Upper lobe of right lung (tissue), 1 donor: Measurements from ENCODE around the gene SETD1A. TPM values are rescaled to one million over a fixed set of nuclear protein-coding genes. Genes with fewer than 3 reads are reported as not detected.
A peak's percentile ranks its signal among the peaks of the same experiment; 100 is the strongest.

Source experiments
- ATAC-seq: fragments of 200-7000 bp; cut with Tn5 transposase; one replicate; pipeline ENCODE4 v1.9.1; 2020; ENCODE audit warnings: mild to moderate bottlenecking, moderate library complexity
- DNase-seq: peaks from one replicate; pipeline ENCODE4 v3.0.0-alpha.2; 2020
- H3K27ac ChIP-seq: fragments of 200-600 bp; one replicate; pipeline ENCODE4 v1.8.0; 2022
- H3K27me3 ChIP-seq: fragments of 200-600 bp; one replicate; pipeline ENCODE4 v1.8.0; 2022; ENCODE audit warnings: mild to moderate bottlenecking
- H3K36me3 ChIP-seq: fragments of 200-600 bp; one replicate; pipeline ENCODE4 v1.8.0; 2022
- H3K4me1 ChIP-seq: fragments of 200-600 bp; one replicate; pipeline ENCODE4 v1.8.0; 2022
- H3K4me3 ChIP-seq: fragments of 200-600 bp; one replicate; pipeline ENCODE4 v1.8.0; 2022; ENCODE audit warnings: mild to moderate bottlenecking
- H3K9me3 ChIP-seq: fragments of 200-600 bp; one replicate; pipeline ENCODE4 v1.8.0; 2022
- intact Hi-C: fragments of 100-400 bp; cut with DNase I; formaldehyde crosslinking; loops from one replicate; pipeline ENCODE4 v1.11.0; 2022
- total RNA-seq: library from RNA; stranded (reverse); fragmentation: NEBNext Ultra II Directional; extraction: Animal tissue kit (Norgen Biotek cat#: 25700); gene quantifications from one replicate; pipeline ENCODE4 v1.2.1, GENCODE V29; 2021
- TF ChIP-seq, protein P1 (sequence below): fragments of 200-600 bp; IDR thresholded peaks from one replicate; pipeline ENCODE4 v1.8.0; 2022; ENCODE audit warnings: antibody characterized with exemption
- donor health status: DM: no; HTN: yes; CAD: no; lungs with severe emphysema.

SETD1A gene
- total RNA-seq, 1 donor from 2014 or later, result 18.6 TPM

- H3K36me3 ChIP-seq, result no peaks in the 10 kb centered on the region
- peak within 1 kb of the TSS; percentile 98 for H3K27ac ChIP-seq
- TF ChIP-seq, protein P1, sequence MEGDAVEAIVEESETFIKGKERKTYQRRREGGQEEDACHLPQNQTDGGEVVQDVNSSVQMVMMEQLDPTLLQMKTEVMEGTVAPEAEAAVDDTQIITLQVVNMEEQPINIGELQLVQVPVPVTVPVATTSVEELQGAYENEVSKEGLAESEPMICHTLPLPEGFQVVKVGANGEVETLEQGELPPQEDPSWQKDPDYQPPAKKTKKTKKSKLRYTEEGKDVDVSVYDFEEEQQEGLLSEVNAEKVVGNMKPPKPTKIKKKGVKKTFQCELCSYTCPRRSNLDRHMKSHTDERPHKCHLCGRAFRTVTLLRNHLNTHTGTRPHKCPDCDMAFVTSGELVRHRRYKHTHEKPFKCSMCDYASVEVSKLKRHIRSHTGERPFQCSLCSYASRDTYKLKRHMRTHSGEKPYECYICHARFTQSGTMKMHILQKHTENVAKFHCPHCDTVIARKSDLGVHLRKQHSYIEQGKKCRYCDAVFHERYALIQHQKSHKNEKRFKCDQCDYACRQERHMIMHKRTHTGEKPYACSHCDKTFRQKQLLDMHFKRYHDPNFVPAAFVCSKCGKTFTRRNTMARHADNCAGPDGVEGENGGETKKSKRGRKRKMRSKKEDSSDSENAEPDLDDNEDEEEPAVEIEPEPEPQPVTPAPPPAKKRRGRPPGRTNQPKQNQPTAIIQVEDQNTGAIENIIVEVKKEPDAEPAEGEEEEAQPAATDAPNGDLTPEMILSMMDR, result no peak
- no peaks in the 10 kb centered on the region for H3K27me3 ChIP-seq
- intact Hi-C loops, result no loop called here
- H3K4me3 ChIP-seq, result peak within 1 kb of the TSS; percentile 72
- ATAC-seq (no peak), DNase-seq (peak; percentile 78)
- H3K9me3 ChIP-seq, result no peaks in the 10 kb centered on the region
- peaks cover 8% of the 10 kb centered on the region for H3K4me1 ChIP-seq
Observed at GRCh38 chr16:30923554-30924075, 33.9 kb upstream of the SETD1A start, which contains the start of gene FBXL19. FBXL19 (plus strand) TSS chr16:30923572; CDS start chr16:30925755, 2,183 bp downstream.

DNA sequence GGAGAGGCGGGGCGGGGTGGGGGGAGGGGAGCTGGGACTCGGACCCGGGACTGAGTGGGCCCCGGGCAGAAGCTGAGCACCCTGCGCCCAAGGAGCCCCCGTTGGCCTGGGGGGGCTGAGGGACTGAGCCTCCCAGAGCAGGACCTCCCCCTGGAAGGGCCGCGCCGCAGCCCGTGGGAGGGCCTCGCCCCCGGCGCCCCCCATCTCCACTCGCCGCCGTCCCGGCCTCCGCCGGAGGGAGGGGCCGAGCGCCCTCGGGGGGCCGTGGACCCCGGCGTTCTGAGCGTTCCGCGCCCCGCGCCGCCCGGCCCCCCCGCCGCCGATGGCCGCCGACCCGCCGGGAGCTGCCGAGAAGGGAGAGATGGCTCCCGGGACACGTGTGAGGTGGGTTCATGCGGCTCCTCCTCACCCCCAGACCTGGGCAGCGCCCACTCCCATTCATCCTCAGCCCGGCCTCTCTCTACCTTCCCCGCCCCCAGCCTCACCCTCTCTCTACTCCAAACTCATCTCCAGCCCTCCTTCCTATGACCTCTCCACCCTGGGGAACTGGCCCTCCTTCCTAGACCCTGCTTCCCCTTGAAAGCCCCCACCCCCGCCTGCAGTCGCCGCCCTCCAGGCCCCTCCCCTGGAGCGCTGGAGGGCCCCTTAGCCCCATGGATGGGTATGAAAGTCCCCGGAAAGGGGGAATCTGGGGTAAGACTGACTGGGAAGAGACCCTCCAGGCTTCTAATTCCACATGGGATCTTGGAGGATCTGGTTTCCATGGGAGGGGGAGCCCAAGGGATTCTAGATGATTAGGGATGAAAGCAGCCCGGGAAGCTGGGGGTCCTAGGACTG is 33.3 kb upstream of the SETD1A start:
- ATAC-seq (no peak), DNase-seq (no peak)
- Histone ChIP-seq H3K27ac (peak overlapping the region; percentile 58), H3K9me3 (no peaks in the 10 kb centered on the region), H3K36me3 (no peaks in the 10 kb centered on the region), H3K4me3 (peak overlapping the region; percentile 72), H3K4me1 (peaks cover 8% of the 10 kb centered on the region), H3K27me3 (no peaks in the 10 kb centered on the region)
- TF ChIP-seq, protein P1, result no peak
- intact Hi-C loops, result no loop called here

- Histone ChIP-seq H3K4me3 (peak overlapping the region; percentile 72), H3K4me1 (peaks cover 8% of the 10 kb centered on the region), H3K36me3 (peaks cover 2% of the 10 kb centered on the region), H3K27ac (no peak overlapping the region), H3K9me3 (no peaks in the 10 kb centered on the region), H3K27me3 (no peaks in the 10 kb centered on the region)
- ATAC-seq (no peak), DNase-seq (no peak)
- intact Hi-C loops, result no loop called here
- TF ChIP-seq, protein P1, result no peak
Observed at GRCh38 chr16:30924913-30925631, 32.5 kb upstream of the SETD1A start.

GRCh38 chr16:30925632-30925987 is 31.9 kb upstream of the SETD1A start:
- Histone ChIP-seq H3K27me3 (no peaks in the 10 kb centered on the region), H3K9me3 (no peaks in the 10 kb centered on the region), H3K27ac (no peak overlapping the region), H3K4me3 (no peak overlapping the region), H3K36me3 (peaks cover 7% of the 10 kb centered on the region), H3K4me1 (peaks cover 8% of the 10 kb centered on the region)
- ATAC-seq, result no peak
- DNase-seq, result no peak
- intact Hi-C loops, result no loop called here
- TF ChIP-seq, protein P1, result no peak

DNA sequence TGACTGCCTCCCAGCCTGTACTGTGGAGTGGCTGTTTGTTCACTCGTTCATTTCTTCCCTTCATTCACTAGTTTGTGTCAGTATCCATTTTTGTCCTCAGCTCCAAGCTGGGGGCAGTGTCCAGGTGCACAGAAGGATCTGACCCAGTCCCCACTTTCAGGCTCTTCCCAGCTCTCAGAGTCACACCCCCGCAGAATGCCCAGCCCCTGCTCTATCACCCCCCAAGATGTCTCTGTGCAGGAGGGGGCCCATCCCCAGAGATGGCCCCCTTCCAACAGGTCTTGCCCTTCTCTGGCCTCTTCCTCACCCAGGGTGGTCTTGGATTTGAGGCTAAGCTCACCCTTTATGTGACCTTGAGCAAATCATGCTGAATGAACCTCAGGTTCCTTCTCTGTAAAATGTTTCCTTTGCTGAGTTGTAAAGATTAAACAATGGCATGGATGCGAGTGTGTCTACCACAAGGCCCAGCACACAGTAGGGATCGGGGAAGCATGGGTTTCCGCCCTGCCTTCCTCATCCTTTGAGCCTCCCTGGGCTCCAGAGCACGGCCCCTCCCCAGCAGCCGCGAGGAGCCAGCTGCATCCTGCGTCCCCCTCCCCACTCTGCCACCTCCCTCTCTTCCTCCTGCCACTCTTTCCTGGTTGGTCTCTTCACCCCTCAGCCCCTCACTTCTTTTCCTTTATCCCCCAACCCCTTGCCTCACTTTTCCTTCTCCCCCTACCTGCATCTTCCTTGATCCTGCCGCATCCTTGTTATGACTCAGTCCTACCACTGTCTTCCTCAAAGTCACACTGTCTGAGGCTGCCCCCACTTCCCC is 31.4 kb upstream of the SETD1A start:
- peaks cover 13% of the 10 kb centered on the region for H3K36me3 ChIP-seq
- no peaks in the 10 kb centered on the region for H3K9me3 ChIP-seq
- H3K27ac ChIP-seq, result no peak overlapping the region
- no peak for ATAC-seq
- no peak for DNase-seq
- no peaks in the 10 kb centered on the region for H3K27me3 ChIP-seq
- H3K4me1 ChIP-seq, result peaks cover 7% of the 10 kb centered on the region
- intact Hi-C loops, result no loop called here
- H3K4me3 ChIP-seq, result no peak overlapping the region
- TF ChIP-seq, protein P1, result no peak
